Activated T-helper 2 cell treated with anti-CD3 and anti-CD28 coated beads, Interferon-gamma antibody, Interleukin-2, Interleukin-4, amounts not matched to agents 10 μg/mL and 5 μg/mL and 100 μg/mL, durations not matched to agents 14 hours and 24 hours and 36 hours (primary cell): ENCODE measurements around the gene CLSTN2. TPM values are rescaled to one million over a fixed set of nuclear protein-coding genes. Genes with fewer than 3 reads are reported as not detected.

Source experiments
- DNase-seq: peaks from one replicate; pipeline ENCODE4 v3.0.0; 2021; ENCODE audit warnings: low spot score
- H3K27ac Mint-ChIP-seq: one replicate; pipeline ENCODE4 v1.8.0; 2021; ENCODE audit warnings: mixed read lengths
- H3K27me3 Mint-ChIP-seq: one replicate; pipeline ENCODE4 v1.8.0; 2021; ENCODE audit warnings: low read depth, mixed read lengths
- H3K36me3 Mint-ChIP-seq: one replicate; pipeline ENCODE4 v1.8.0; 2021; ENCODE audit warnings: low read depth, mixed read lengths
- H3K4me1 Mint-ChIP-seq: one replicate; pipeline ENCODE4 v1.8.0; 2021; ENCODE audit warnings: low read depth, mixed read lengths
- H3K4me3 Mint-ChIP-seq: one replicate; pipeline ENCODE4 v1.8.0; 2021; ENCODE audit warnings: low read depth, mild to moderate bottlenecking, moderate library complexity, mixed read lengths
- H3K9me3 Mint-ChIP-seq: one replicate; pipeline ENCODE4 v1.8.0; 2021; ENCODE audit warnings: mixed read lengths
- intact Hi-C: fragments of 100-400 bp; cut with micrococcal nuclease; formaldehyde crosslinking; loops from one replicate; pipeline ENCODE4 v1.15.1; 2023
- total RNA-seq: library from RNA; stranded (reverse); gene quantifications from 2 replicates; pipeline ENCODE4 v1.2.3, GENCODE V29; 2022

Gene CLSTN2
- not detected in 2 replicates for total RNA-seq

DNA sequence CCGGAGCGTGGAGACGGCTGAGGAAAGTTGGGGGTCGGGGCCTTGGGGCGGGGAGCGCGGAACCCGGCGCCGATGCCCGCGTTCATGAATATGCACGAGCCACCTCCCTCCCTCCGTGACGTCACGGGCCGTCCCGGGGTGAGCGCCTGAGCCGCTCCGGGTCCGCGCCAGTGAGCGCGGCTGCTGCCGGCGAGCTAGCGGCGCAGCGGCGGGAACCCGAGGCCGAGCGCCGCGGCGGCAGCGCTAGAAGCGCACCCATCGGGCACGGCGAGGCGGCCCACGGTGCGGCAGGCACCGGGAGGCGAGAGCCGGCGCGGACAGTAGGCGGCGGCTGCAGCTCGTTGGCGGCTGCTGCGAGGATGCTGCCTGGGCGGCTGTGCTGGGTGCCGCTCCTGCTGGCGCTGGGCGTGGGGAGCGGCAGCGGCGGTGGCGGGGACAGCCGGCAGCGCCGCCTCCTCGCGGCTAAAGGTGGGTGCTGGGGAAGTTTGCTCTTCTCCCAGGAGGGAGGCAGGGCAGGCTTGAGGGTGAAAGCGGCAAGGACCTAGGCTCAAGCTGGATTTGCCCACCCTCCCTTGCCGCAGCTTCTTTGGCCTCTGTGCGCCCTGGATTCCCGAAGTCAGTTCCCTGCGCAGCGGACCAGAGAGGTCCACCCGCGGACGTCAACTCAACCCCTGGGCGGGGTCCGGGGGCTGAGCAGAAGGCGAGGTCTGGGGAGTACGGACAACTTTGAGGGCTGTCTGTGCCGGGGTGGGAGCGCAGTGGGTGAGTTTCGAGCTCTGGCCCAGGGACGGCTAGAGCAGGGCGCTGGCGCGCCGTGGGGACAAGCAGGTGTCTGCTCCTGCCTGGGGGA lies at the start of gene CLSTN2:
Gene CLSTN2, plus strand, starts transcription at position 170 of the 850 bp plus-strand sequence.
- Mint-ChIP-seq H3K27me3 (peaks cover 52% of the 10 kb centered on the region), H3K27ac (no peak within 1 kb of the TSS), H3K4me3 (no peak within 1 kb of the TSS), H3K4me1 (no peaks in the 10 kb centered on the region), H3K36me3 (no peaks in the 10 kb centered on the region), H3K9me3 (no peaks in the 10 kb centered on the region)
- intact Hi-C loops: loop anchor here (5.0 kb wide), 1 partner anchor 508 kb away; no protein-coding TSS in a partner anchor
- DNase-seq: peak; percentile 11

DNA sequence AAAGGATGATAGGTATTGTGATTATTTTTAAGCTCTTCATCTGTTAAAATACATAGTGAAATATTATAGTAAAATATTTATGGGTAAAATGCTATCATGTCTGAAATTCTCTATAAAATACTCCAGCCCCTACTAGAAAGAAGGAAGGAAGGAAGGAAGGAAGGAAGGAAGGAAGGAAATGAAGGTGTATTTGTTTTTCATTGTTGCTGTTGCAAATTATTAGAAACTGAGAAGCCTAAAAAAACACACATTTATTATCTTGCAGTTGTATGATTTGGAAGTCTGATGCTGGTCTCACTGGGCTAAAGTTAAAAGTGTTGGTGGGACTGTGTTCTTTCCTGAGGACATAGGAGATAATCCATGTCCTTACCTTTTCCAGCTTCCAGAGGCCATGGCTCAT lies 47.6 kb upstream of the CLSTN2 start:
- Mint-ChIP-seq H3K27ac (no peak overlapping the region), H3K36me3 (no peaks in the 10 kb centered on the region), H3K4me1 (no peaks in the 10 kb centered on the region), H3K9me3 (no peaks in the 10 kb centered on the region), H3K27me3 (no peaks in the 10 kb centered on the region), H3K4me3 (no peak overlapping the region)
- DNase-seq: no peak
- intact Hi-C loops: no loop called here

DNA sequence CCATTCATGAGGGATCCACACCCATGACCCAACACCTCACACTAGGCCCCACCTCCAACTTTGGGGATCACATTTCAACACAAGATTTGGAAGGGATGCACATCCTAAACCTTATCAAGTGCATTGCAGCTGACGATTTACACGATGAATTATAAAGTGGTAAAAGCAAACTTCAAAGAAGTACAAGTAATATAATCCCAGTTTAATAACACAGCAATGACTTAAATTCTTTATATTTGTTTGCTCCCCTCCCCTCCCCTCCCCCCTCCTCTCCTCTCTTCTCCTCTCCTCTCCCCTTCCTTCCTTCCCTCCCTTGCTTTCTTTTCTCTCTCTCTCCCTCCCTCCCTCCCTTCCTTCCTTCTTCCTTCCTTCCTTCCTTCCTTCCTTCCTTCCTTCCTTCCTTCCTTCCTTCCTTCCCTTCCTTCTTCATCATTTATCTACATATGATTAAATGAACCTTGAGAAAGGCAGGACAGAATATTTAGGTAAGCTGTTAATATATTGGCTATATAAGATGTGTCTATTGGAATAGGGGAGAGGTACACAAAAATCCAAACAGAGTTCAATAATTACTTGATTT lies 46.3 kb upstream of the CLSTN2 start:
- no peaks in the 10 kb centered on the region for H3K27me3 Mint-ChIP-seq
- H3K9me3 Mint-ChIP-seq: no peaks in the 10 kb centered on the region
- H3K36me3 Mint-ChIP-seq: no peaks in the 10 kb centered on the region
- H3K27ac Mint-ChIP-seq: no peak overlapping the region
- DNase-seq: no peak
- intact Hi-C loops: no loop called here
- H3K4me3 Mint-ChIP-seq: no peak overlapping the region
- H3K4me1 Mint-ChIP-seq: no peaks in the 10 kb centered on the region

DNA sequence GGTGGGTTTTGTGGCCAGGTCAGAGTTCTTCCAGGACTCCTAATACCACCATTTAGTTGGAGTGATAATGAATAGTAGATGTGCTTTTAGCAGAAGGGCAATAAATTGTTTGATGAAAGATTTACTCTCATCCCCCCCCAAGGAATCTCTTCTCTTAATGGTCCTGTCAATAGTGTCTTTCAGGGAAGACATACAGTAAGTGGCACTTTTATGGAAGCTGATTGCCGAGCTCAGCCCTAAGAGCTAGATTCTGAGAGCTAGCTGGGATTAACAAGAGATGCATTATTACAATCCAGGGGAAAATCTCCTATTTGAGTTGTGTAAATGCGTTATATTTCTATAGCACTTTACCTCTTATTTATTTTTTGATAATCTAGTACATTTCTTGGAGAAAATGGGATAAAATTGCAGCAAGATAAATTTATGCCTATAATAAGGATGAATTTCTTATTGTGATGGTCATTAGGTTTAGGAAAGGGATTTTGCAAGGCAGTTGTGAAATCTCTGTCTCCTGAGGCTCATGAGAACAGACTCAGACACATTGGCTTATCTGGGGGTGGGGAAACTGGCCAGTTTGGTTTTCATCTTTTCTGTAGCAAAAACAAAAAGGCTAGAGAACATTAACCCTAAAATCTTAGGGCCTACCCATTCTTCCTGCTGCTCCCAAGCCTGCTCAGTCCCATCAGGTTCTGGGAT lies 41.6 kb upstream of the CLSTN2 start:
- no peak overlapping the region for H3K27ac Mint-ChIP-seq
- no peak for DNase-seq
- H3K4me3 Mint-ChIP-seq: no peak overlapping the region
- H3K9me3 Mint-ChIP-seq: no peaks in the 10 kb centered on the region
- H3K27me3 Mint-ChIP-seq: no peaks in the 10 kb centered on the region
- H3K36me3 Mint-ChIP-seq: no peaks in the 10 kb centered on the region
- H3K4me1 Mint-ChIP-seq: no peaks in the 10 kb centered on the region
- intact Hi-C loops: no loop called here

DNA sequence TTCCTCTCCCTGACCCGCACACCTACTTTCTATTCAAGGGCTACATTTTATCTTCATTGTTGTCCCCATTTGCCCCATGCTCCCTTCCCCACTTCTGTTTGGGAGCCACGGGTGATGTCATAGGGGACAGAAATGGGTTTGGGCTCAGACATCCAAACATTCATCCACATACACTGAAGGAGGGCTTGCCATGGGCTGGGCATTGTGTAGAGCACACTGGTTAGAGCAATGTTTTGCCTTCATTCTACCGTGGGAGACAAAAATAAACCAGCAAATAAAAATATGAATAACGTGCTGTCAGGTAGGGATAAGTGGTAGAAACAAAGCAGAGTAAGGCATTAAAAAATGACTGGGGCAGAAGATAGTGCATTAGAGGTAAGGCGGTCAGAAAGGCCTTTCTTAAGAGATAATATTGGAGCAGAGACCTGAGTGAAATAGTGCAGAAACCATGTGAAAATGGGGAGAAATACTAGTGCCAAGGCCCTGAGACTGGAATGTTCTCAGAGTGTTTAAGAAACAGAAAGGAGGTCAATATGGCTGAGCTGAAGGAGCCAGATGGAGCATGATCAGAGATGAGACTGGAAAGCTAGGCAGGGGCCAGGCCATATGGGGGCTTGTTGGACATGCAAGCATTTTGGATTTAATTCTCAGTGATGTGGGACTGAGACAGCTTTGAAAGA lies 40.9 kb upstream of the CLSTN2 start:
- Mint-ChIP-seq H3K27me3 (no peaks in the 10 kb centered on the region), H3K4me1 (no peaks in the 10 kb centered on the region), H3K36me3 (no peaks in the 10 kb centered on the region), H3K27ac (no peak overlapping the region), H3K4me3 (no peak overlapping the region), H3K9me3 (no peaks in the 10 kb centered on the region)
- DNase-seq: no peak
- intact Hi-C loops: no loop called here

DNA sequence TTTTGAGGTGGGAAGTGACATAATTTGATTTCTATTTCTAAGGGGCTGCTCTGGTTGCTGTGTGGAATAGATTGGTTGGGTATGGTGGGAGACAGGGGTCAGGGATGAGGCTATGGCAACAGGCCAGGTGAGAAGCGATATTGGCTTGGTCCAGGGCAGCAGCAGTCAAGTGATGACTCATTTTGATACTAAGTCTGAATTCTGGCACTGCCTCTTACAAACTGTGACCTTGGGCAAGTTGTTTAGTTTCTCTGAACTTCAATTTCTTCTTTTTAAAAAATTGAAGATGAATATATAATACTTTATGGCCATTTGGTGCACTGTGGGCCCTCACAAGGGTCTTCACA lies 40.4 kb upstream of the CLSTN2 start:
- no peaks in the 10 kb centered on the region for H3K36me3 Mint-ChIP-seq
- H3K9me3 Mint-ChIP-seq: no peaks in the 10 kb centered on the region
- no peak overlapping the region for H3K4me3 Mint-ChIP-seq
- intact Hi-C loops: no loop called here
- no peak for DNase-seq
- no peaks in the 10 kb centered on the region for H3K27me3 Mint-ChIP-seq
- no peak overlapping the region for H3K27ac Mint-ChIP-seq
- H3K4me1 Mint-ChIP-seq: no peaks in the 10 kb centered on the region

DNA sequence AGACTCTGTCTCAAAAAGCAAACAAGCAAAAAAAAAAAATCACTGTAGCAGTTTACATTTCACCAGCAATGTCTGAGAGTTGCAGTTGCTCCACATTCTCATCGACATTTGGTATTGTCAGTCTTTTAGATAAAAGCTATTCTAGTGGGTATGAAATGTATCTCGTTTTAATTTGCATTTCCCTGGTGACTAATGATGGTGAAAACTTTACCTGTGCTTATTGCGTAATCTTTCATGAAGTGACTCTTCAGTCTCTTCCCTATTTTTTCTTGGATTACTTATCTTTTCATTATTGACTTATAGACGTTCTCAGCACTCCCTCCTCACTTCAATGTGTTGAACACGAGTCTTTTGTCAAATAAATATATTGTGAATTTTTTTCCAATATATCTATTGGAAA lies 37.2 kb upstream of the CLSTN2 start:
- intact Hi-C loops: no loop called here
- H3K4me1 Mint-ChIP-seq: no peaks in the 10 kb centered on the region
- H3K36me3 Mint-ChIP-seq: no peaks in the 10 kb centered on the region
- no peak overlapping the region for H3K27ac Mint-ChIP-seq
- no peak overlapping the region for H3K4me3 Mint-ChIP-seq
- H3K9me3 Mint-ChIP-seq: no peaks in the 10 kb centered on the region
- H3K27me3 Mint-ChIP-seq: no peaks in the 10 kb centered on the region
- DNase-seq: no peak

DNA sequence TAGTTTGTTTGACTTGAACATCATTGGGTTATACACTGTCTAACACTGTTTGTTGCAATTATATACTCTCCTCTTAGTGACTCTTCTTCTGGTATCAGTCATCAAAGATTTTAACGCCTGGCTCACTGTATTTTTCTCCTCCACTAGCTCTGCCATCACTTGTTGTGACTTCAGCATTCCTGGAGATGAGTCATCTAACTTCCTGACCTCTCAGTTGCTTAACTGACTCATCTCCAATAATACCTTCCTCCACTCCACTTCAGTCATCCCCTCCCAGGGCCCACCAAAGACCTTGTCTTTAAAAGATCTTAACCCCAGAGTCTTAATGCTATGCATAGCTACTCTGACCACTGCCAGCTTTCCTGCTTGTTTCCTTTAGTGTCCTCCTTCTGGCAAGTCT lies 28.6 kb upstream of the CLSTN2 start:
- no peaks in the 10 kb centered on the region for H3K36me3 Mint-ChIP-seq
- no peaks in the 10 kb centered on the region for H3K4me1 Mint-ChIP-seq
- H3K27me3 Mint-ChIP-seq: no peaks in the 10 kb centered on the region
- no peak overlapping the region for H3K4me3 Mint-ChIP-seq
- no peaks in the 10 kb centered on the region for H3K9me3 Mint-ChIP-seq
- H3K27ac Mint-ChIP-seq: no peak overlapping the region
- intact Hi-C loops: no loop called here
- no peak for DNase-seq

DNA sequence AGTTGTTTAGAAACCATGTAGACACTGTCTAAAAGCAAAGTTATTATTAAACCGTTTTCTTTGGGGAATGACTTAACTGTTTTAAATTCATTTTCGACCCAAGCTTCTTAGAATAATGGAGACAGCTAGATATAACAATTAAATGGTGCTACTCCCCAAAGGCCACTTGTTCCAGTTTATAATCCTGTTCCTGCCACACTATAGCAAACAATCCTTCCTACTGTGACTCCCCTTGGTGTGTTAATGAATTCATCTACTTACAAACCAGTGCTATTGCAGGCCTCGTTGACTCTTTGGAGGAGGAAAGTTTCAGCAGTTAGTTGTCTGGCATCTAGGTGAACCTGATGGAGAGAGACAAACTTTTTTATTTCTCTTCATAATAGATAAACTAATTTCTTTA lies 25.2 kb upstream of the CLSTN2 start:
- DNase-seq: no peak
- no peaks in the 10 kb centered on the region for H3K27me3 Mint-ChIP-seq
- no peaks in the 10 kb centered on the region for H3K36me3 Mint-ChIP-seq
- H3K4me1 Mint-ChIP-seq: no peaks in the 10 kb centered on the region
- H3K9me3 Mint-ChIP-seq: no peaks in the 10 kb centered on the region
- intact Hi-C loops: no loop called here
- no peak overlapping the region for H3K27ac Mint-ChIP-seq
- no peak overlapping the region for H3K4me3 Mint-ChIP-seq

DNA sequence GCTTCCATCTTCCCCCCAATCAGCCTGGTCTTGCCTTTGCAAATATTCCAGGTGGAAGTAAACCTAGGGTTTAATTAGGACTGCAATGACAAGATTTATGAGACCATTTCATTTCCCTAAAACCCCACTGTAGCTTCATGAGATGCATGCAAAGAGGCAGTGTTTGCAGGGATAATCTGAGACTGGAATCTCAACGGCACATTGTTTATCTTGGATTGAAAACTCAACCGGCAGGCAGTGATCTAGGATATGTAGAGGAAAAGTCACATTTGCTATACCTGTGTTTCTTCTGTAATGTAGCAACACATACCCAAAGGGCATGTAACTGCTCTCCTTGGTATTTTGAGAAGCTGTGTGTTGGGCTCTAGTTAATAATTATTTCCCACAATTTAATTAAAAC lies 18.7 kb upstream of the CLSTN2 start:
- Mint-ChIP-seq H3K27me3 (no peaks in the 10 kb centered on the region), H3K4me3 (no peak overlapping the region), H3K36me3 (no peaks in the 10 kb centered on the region), H3K9me3 (no peaks in the 10 kb centered on the region), H3K27ac (no peak overlapping the region), H3K4me1 (no peaks in the 10 kb centered on the region)
- intact Hi-C loops: no loop called here
- no peak for DNase-seq

DNA sequence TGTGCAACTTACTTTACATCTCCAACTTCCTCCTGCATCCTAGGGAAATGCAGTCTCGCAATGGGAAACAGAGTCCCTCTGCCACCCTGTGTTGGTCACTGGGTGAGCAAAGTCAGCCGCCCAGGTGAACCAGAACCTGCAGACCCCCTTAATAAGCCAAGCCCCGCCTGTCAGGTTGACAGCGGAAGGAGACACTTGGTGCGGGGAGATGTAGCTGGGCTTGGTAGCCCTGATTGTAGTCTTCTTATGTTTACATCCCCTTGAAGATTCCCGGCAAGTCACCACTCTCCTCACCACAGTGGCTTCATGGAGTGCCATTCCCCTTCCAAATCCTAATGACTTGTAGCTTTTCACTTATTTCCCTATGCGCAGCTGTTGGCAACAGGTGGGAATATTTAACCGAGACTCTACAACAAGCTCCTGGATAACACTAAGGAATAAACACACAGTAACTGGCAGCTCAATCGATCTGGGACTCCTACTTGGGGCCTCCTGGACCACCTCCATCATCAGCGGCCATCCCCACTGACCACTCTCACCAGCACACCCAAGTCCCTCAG lies 17.7 kb upstream of the CLSTN2 start:
- no peaks in the 10 kb centered on the region for H3K4me1 Mint-ChIP-seq
- H3K4me3 Mint-ChIP-seq: no peak overlapping the region
- H3K27ac Mint-ChIP-seq: no peak overlapping the region
- intact Hi-C loops: no loop called here
- no peak for DNase-seq
- H3K36me3 Mint-ChIP-seq: no peaks in the 10 kb centered on the region
- H3K9me3 Mint-ChIP-seq: no peaks in the 10 kb centered on the region
- no peaks in the 10 kb centered on the region for H3K27me3 Mint-ChIP-seq

DNA sequence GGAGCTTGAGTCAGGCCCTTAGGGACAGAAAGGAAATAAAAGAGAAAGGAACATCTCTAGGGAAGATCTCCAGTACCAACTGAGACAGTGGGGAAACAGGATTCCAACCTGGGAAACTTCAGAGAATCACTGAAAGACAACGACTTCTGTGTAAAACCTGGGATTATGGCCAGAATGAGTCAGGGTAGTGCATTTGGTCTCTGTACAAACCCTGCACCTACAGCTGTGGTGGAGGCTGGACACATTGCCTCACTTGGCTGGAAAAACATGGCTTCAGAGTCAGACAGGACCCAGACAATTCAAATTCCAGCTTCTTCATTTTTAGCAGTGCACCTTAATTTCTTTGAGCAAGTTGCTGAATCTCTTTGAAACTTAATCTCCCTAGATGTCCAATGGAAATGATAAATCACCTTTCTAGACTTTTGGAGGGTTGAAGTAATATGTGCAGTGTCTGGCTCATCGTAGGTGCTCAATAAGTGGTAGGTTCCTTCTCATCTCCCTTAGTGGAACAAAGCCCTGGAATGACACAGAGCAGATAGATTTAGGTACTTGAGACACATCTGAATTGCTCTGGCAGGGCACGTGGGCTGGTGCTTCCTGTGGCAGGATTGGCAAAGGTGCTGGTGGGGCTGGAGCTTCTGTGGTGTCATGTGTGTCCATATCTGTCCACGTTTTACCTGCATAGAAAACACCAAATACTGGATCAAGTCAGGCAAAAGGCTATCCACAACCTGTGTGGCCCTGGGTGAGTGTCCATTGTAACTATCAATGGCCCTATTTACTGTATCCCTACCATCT lies 6.1 kb upstream of the CLSTN2 start:
- intact Hi-C loops: no loop called here
- Mint-ChIP-seq H3K36me3 (no peaks in the 10 kb centered on the region), H3K27ac (no peak overlapping the region), H3K27me3 (peaks cover 24% of the 10 kb centered on the region), H3K9me3 (no peaks in the 10 kb centered on the region), H3K4me3 (no peak overlapping the region), H3K4me1 (no peaks in the 10 kb centered on the region)
- no peak for DNase-seq
